ENCODE measurements around the gene ITPKB.

ITPKB gene

DNA sequence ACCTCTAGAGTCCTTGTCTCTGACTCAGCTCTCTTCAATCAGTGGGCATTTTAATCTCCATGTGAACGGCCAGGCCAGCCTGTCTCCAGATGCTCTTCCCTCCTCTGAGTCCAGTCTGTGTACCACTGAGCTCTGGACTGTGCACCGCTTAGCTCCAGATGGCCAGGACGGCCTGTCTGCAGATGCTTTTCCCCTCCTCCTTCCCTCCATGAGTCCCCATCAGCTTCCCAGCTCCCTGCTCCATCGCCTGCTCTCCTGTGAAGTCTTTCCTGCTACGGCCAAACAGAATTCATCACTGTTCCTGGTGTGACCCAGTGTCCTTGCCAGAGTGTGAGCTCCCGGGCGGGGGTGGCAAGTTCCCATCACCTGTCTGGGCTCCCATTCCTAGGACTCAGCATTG lies 148.5 kb downstream of the ITPKB start:
- no peak overlapping the region for H3K4me3 ChIP-seq (replicated peaks; ENCODE audit: insufficient read depth, low read length)
- peaks cover 6% of the 10 kb centered on the region for H3K27me3 ChIP-seq (ENCODE audit: insufficient read depth, poor library complexity, severe bottlenecking)
- DNase-seq (ENCODE audit: low read depth in 1 of 2, low spot score in 1 of 2): no peak
- no peak overlapping the region for H3K27ac ChIP-seq (replicated peaks)
- TF ChIP-seq, protein P1, sequence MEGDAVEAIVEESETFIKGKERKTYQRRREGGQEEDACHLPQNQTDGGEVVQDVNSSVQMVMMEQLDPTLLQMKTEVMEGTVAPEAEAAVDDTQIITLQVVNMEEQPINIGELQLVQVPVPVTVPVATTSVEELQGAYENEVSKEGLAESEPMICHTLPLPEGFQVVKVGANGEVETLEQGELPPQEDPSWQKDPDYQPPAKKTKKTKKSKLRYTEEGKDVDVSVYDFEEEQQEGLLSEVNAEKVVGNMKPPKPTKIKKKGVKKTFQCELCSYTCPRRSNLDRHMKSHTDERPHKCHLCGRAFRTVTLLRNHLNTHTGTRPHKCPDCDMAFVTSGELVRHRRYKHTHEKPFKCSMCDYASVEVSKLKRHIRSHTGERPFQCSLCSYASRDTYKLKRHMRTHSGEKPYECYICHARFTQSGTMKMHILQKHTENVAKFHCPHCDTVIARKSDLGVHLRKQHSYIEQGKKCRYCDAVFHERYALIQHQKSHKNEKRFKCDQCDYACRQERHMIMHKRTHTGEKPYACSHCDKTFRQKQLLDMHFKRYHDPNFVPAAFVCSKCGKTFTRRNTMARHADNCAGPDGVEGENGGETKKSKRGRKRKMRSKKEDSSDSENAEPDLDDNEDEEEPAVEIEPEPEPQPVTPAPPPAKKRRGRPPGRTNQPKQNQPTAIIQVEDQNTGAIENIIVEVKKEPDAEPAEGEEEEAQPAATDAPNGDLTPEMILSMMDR (IDR thresholded peaks at IDR 0.05; ENCODE audit: insufficient read depth, low read length): no peak
- TF ChIP-seq, protein P2, sequence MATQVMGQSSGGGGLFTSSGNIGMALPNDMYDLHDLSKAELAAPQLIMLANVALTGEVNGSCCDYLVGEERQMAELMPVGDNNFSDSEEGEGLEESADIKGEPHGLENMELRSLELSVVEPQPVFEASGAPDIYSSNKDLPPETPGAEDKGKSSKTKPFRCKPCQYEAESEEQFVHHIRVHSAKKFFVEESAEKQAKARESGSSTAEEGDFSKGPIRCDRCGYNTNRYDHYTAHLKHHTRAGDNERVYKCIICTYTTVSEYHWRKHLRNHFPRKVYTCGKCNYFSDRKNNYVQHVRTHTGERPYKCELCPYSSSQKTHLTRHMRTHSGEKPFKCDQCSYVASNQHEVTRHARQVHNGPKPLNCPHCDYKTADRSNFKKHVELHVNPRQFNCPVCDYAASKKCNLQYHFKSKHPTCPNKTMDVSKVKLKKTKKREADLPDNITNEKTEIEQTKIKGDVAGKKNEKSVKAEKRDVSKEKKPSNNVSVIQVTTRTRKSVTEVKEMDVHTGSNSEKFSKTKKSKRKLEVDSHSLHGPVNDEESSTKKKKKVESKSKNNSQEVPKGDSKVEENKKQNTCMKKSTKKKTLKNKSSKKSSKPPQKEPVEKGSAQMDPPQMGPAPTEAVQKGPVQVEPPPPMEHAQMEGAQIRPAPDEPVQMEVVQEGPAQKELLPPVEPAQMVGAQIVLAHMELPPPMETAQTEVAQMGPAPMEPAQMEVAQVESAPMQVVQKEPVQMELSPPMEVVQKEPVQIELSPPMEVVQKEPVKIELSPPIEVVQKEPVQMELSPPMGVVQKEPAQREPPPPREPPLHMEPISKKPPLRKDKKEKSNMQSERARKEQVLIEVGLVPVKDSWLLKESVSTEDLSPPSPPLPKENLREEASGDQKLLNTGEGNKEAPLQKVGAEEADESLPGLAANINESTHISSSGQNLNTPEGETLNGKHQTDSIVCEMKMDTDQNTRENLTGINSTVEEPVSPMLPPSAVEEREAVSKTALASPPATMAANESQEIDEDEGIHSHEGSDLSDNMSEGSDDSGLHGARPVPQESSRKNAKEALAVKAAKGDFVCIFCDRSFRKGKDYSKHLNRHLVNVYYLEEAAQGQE (IDR thresholded peaks at IDR 0.05; ENCODE audit: insufficient replicate concordance, low read depth): no peak
- TF ChIP-seq GABPA (IDR thresholded peaks at IDR 0.05; ENCODE audit: low read depth) (no peak), SPI1 (IDR thresholded peaks at IDR 0.05; ENCODE audit: borderline replicate concordance, low read depth) (no peak), POLR2AphosphoS5 (IDR thresholded peaks at IDR 0.05; ENCODE audit: low read depth) (no peak)

DNA sequence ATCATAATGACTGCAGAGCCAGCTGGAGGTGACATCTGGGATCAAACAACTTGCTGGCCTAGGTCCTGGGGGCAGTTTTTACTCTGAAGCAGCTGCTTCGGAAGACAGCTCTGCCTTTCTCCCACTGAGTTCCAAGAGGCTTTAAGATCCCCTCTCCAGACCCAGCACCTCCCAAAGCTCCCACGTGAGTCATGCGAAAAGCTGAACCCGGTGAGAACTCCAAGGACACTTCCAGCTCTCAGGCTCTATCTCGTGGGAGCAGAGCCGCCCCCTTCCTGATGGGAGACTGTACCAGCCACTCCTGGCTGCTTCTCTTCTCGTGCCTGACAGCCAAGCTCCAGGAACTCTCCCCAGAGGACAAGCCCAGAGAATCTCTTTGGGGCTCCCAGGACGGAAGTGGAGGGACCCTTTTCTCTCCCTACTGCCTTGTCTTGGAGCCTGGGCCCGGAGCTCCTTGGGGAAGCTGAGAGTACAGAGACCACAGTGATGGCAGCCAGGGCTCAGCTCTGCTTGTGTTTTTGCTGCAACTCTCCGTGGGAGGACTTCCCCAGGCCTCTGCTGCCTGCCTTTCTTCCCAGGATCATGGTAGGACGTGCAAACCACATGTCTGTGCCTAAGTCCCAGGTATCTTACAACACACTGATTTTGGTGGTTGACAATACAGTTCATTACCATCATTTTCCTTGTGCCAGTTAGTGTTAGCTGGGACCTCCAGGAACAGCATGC lies 149.9 kb downstream of the ITPKB start:
- Histone ChIP-seq H3K27ac (replicated peaks) (no peak overlapping the region), H3K4me3 (replicated peaks; ENCODE audit: insufficient read depth, low read length) (no peak overlapping the region), H3K27me3 (ENCODE audit: insufficient read depth, poor library complexity, severe bottlenecking) (peaks cover 6% of the 10 kb centered on the region)
- DNase-seq (ENCODE audit: low read depth in 1 of 2, low spot score in 1 of 2): no peak
- TF ChIP-seq SPI1 (IDR thresholded peaks at IDR 0.05; ENCODE audit: borderline replicate concordance, low read depth) (no peak), POLR2AphosphoS5 (IDR thresholded peaks at IDR 0.05; ENCODE audit: low read depth) (no peak), GABPA (IDR thresholded peaks at IDR 0.05; ENCODE audit: low read depth) (no peak)
- TF ChIP-seq, protein P2 (IDR thresholded peaks at IDR 0.05; ENCODE audit: insufficient replicate concordance, low read depth): no peak
- TF ChIP-seq, protein P1 (IDR thresholded peaks at IDR 0.05; ENCODE audit: insufficient read depth, low read length): no peak

DNA sequence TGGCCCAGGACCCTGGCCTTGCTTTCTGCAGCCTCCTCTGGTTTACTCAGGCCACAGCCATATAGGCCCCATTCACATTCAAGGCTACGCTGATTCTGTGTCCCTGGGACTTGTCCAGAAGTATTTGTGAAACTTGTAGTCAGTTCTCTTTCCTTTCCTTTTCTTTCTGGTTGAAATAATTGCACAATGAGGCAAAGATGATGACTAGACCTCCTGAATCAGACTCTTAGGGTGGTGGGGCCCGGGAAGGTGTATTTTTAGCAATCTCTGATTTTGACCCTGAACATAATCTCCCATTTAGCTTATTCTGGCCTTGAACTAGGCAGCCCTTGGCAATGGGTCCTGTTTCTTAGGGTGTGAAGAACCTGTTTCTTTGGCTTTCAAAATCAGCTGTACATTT lies 150.6 kb downstream of the ITPKB start:
- no peak overlapping the region for H3K4me3 ChIP-seq (replicated peaks; ENCODE audit: insufficient read depth, low read length)
- peaks cover 6% of the 10 kb centered on the region for H3K27me3 ChIP-seq (ENCODE audit: insufficient read depth, poor library complexity, severe bottlenecking)
- no peak for TF ChIP-seq GABPA (IDR thresholded peaks at IDR 0.05; ENCODE audit: low read depth)
- TF ChIP-seq, protein P1 (IDR thresholded peaks at IDR 0.05; ENCODE audit: insufficient read depth, low read length): no peak
- TF ChIP-seq SPI1 (IDR thresholded peaks at IDR 0.05; ENCODE audit: borderline replicate concordance, low read depth): no peak
- no peak for TF ChIP-seq POLR2AphosphoS5 (IDR thresholded peaks at IDR 0.05; ENCODE audit: low read depth)
- TF ChIP-seq, protein P2 (IDR thresholded peaks at IDR 0.05; ENCODE audit: insufficient replicate concordance, low read depth): no peak
- no peak for DNase-seq (ENCODE audit: low read depth in 1 of 2, low spot score in 1 of 2)
- no peak overlapping the region for H3K27ac ChIP-seq (replicated peaks)
